ENCODE results near the gene SH3PXD2B.

SH3PXD2B gene

GRCh38 chr5:172473427-172473826 lies 19.1 kb upstream of the SH3PXD2B start:
- no peak for TF ChIP-seq CTCF (IDR thresholded peaks at IDR 0.05)

GRCh38 chr5:172469697-172470096 lies 15.4 kb upstream of the SH3PXD2B start:
- TF ChIP-seq CTCF (IDR thresholded peaks at IDR 0.05) = no peak

- TF ChIP-seq CTCF (IDR thresholded peaks at IDR 0.05) = no peak
Observed at GRCh38 chr5:172466062-172466461, 11.7 kb upstream of the SH3PXD2B start.

- TF ChIP-seq CTCF (IDR thresholded peaks at IDR 0.05) = no peak
Observed at GRCh38 chr5:172463031-172463430, 8.7 kb upstream of the SH3PXD2B start.

- TF ChIP-seq CTCF (IDR thresholded peaks at IDR 0.05) = no peak
Observed at GRCh38 chr5:172459783-172460165, 5.4 kb upstream of the SH3PXD2B start.

- no peak for TF ChIP-seq CTCF (IDR thresholded peaks at IDR 0.05)
Observed at GRCh38 chr5:172458976-172459782, 4.9 kb upstream of the SH3PXD2B start.

- TF ChIP-seq CTCF (IDR thresholded peaks at IDR 0.05) = no peak
Observed at GRCh38 chr5:172456076-172456722, 1.9 kb upstream of the SH3PXD2B start.
